ENCODE data around the gene GDI1.
A peak's percentile ranks its signal among the peaks of the same experiment; 100 is the strongest.

GRCh38 chrX:154398668-154399526 lies 38.1 kb upstream of the GDI1 start:
- TF ChIP-seq CTCF (IDR thresholded peaks at IDR 0.05) (peak; percentile 75 to 90 (median 84)), POLR2A (IDR thresholded peaks at IDR 0.05) (no peak)

Measured in Peyer's patch (tissue), 4 donors.